HCT116 (cell line): Measurements from ENCODE around the gene ZNF470. TPM values are rescaled to one million over a fixed set of nuclear protein-coding genes. Genes with fewer than 3 reads are reported as not detected.

Source experiments
- ATAC-seq: fragments of 200-7000 bp; cut with Tn5 transposase; 2 replicates; pipeline ENCODE4 v1.9.1; 2020; ENCODE audit warnings: mild to moderate bottlenecking, moderate library complexity
- BruUV-seq: library from RNA; stranded (reverse); fragments of 400-500 nt; replicated peaks from 2 replicates; lab custom pipeline; 2021; lab: Mats Ljungman, UMichigan
- CTCF ChIA-PET: fragments of 300-600 bp; sonication (Branson Sonifier 250); formaldehyde crosslinking; loops from one replicate; lab custom pipeline; 2021; ENCODE audit warnings: antibody characterized with exemption; lab: Charles Lee
- POLR2A ChIA-PET: fragments of 300-600, 350-600 bp; sonication (Branson Sonifier 250); formaldehyde crosslinking; loops from one replicate; lab custom pipeline; 2021; ENCODE audit warnings: antibody characterized with exemption; lab: Charles Lee
- RAD21 ChIA-PET, 2 experiments: fragments of 300-600 bp; sonication (Branson Sonifier 250); formaldehyde crosslinking; loops; one replicate each; lab custom pipeline; 2023; ENCODE audit warnings: low total read pairs in 2 of 2; ENCODE audit not compliant: uncharacterized antibody in 2 of 2, unreplicated experiment in 2 of 2, low non-redundant PET in 1 of 2; lab: Charles Lee
- DNase-seq: peaks from one replicate; pipeline ENCODE4 v3.0.0-alpha.2; 2010; ENCODE audit warnings: low read depth, low spot score
- H2AFZ ChIP-seq: fragments of 200-600 bp; shearing (Covaris generic), sonication (generic); 2 replicates; pipeline ENCODE4 v1.6.1; 2017; ENCODE audit warnings: low read depth, mixed run types, mixed read lengths, antibody characterized with exemption, low read length; ENCODE audit not compliant: poor library complexity, severe bottlenecking
- H3K27ac ChIP-seq: 2 replicates; pipeline ENCODE4 v1.5.1; 2012; ENCODE audit warnings: low read depth, low read length
- H3K27me3 ChIP-seq: fragments of 200-600 bp; sonication (generic); 2 replicates; pipeline ENCODE4 v1.6.1; 2016; ENCODE audit warnings: mixed run types, low read length, mixed read lengths; ENCODE audit not compliant: insufficient read depth
- H3K36me3 ChIP-seq, 2 experiments: fragments of 200-500 bp in 1 of 2; fragments of 200-600 bp in 1 of 2; sonication (Bioruptor generic) in 1 of 2; sonication (generic) in 1 of 2; 2 replicates each; pipeline versions ENCODE4 v1.5.1 to v1.6.1; 2014 to 2016; ENCODE audit warnings: low read length in 2 of 2, inconsistent platforms in 1 of 2, mixed read lengths in 1 of 2, mixed run types in 1 of 2; ENCODE audit not compliant: insufficient read depth in 2 of 2, control insufficient read depth in 1 of 2
- H3K4me1 ChIP-seq, 2 experiments: fragments of 200-600 bp in 1 of 2; sonication (generic) in 1 of 2; 2 replicates each; pipeline versions ENCODE4 v1.5.1 to v1.6.1; 2012 to 2017; ENCODE audit warnings: low read length in 2 of 2, inconsistent platforms in 1 of 2, mild to moderate bottlenecking in 1 of 2, mixed read lengths in 1 of 2, mixed run types in 1 of 2, moderate library complexity in 1 of 2; ENCODE audit not compliant: insufficient read depth in 2 of 2, control insufficient read depth in 1 of 2
- H3K4me2 ChIP-seq: fragments of 200-600 bp; sonication (generic); 2 replicates; pipeline ENCODE4 v1.6.1; 2017; ENCODE audit warnings: mixed run types, low read length, mixed read lengths
- H3K4me3 ChIP-seq, 2 experiments: fragments of 200-600 bp in 1 of 2; sonication (generic) in 1 of 2; replicated peaks in 1 of 2; 2 replicates each; pipeline ENCODE4 v1.5.1; 2011 to 2016; ENCODE audit warnings: low read length in 2 of 2, control low read depth in 1 of 2, low read depth in 1 of 2, mild to moderate bottlenecking in 1 of 2, mixed read lengths in 1 of 2, mixed run types in 1 of 2
- H3K79me2 ChIP-seq: fragments of 200-600 bp; sonication (generic); 2 replicates; pipeline ENCODE4 v1.6.1; 2017; ENCODE audit warnings: mild to moderate bottlenecking, mixed run types, low read length, moderate library complexity, mixed read lengths; ENCODE audit not compliant: insufficient read depth
- H3K9ac ChIP-seq: fragments of 200-600 bp; sonication (generic); 2 replicates; pipeline ENCODE4 v1.6.1; 2016; ENCODE audit warnings: low read length, mixed read lengths
- H3K9me2 ChIP-seq: fragments of 200-600 bp; sonication (generic), shearing (Covaris generic); 2 replicates; pipeline ENCODE4 v1.6.1; 2017; ENCODE audit warnings: mixed run types, mild to moderate bottlenecking, moderate library complexity; ENCODE audit not compliant: insufficient read depth
- H3K9me3 ChIP-seq, 2 experiments: fragments of 200-500 bp in 1 of 2; fragments of 200-600 bp in 1 of 2; sonication (Bioruptor generic) in 1 of 2; sonication (generic) in 1 of 2; 2 replicates each; pipeline ENCODE4 v1.6.1; 2014 to 2017; ENCODE audit warnings: low read length in 2 of 2, mixed read lengths in 2 of 2, inconsistent platforms in 1 of 2, low read depth in 1 of 2, mild to moderate bottlenecking in 1 of 2, mixed run types in 1 of 2, moderate library complexity in 1 of 2; ENCODE audit not compliant: control insufficient read depth in 1 of 2, insufficient read depth in 1 of 2
- H4K20me1 ChIP-seq: fragments of 200-600 bp; sonication (generic), shearing (Covaris generic); 2 replicates; pipeline ENCODE4 v1.6.1; 2017; ENCODE audit warnings: mixed run types, mild to moderate bottlenecking, moderate library complexity; ENCODE audit not compliant: insufficient read depth
- CBX3 ChIP-seq: IDR thresholded peaks from 2 replicates; pipeline ENCODE4 v1.6.1; 2012; ENCODE audit warnings: low read depth
- CEBPB ChIP-seq: IDR thresholded peaks from 2 replicates; pipeline ENCODE4 v1.6.1; 2012; ENCODE audit warnings: low read depth
- EGR1 ChIP-seq: IDR thresholded peaks from 2 replicates; pipeline ENCODE4 v1.6.1; 2012; ENCODE audit warnings: low read depth
- EZH2 ChIP-seq: fragments of 200-600 bp; sonication (generic); IDR thresholded peaks from 2 replicates; pipeline ENCODE4 v1.6.1; 2017; ENCODE audit warnings: antibody characterized with exemption, mixed run types
- EZH2phosphoT487 ChIP-seq: fragments of 200-600 bp; IDR thresholded peaks from 2 replicates; pipeline ENCODE4 v1.6.1; 2018; ENCODE audit warnings: antibody characterized with exemption, borderline replicate concordance
- JUND ChIP-seq: IDR thresholded peaks from 2 replicates; pipeline ENCODE4 v1.6.1; 2012
- POLR2A ChIP-seq: IDR thresholded peaks from 2 replicates; pipeline ENCODE4 v1.7.0; 2011; ENCODE audit warnings: borderline replicate concordance; ENCODE audit not compliant: insufficient read depth, insufficient read length; ENCODE audit errors: extremely low read depth
- POLR2AphosphoS5 ChIP-seq: IDR thresholded peaks from 2 replicates; pipeline ENCODE4 v1.6.1; 2011; ENCODE audit warnings: mild to moderate bottlenecking, low read depth, low read length, moderate library complexity
- RAD21 ChIP-seq: IDR thresholded peaks from 2 replicates; pipeline ENCODE4 v1.6.1; 2012; ENCODE audit warnings: low read depth, mild to moderate bottlenecking
- SIN3A ChIP-seq: IDR thresholded peaks from 2 replicates; pipeline ENCODE4 v1.6.1; 2012; ENCODE audit warnings: low read depth
- SRF ChIP-seq: IDR thresholded peaks from 2 replicates; pipeline ENCODE4 v1.6.1; 2012; ENCODE audit warnings: low read depth
- TCF7L2 ChIP-seq: IDR thresholded peaks from 2 replicates; pipeline ENCODE4 v1.7.0; 2011; ENCODE audit warnings: borderline replicate concordance, inconsistent platforms; ENCODE audit not compliant: insufficient read depth, insufficient read length; ENCODE audit errors: extremely low read depth
- YY1 ChIP-seq: IDR thresholded peaks from 2 replicates; pipeline ENCODE4 v1.6.1; 2011; ENCODE audit warnings: low read length, low read depth, moderate library complexity, mild to moderate bottlenecking; ENCODE audit not compliant: insufficient replicate concordance; ENCODE audit errors: extremely low read depth
- ZFX ChIP-seq: fragments of 450-650 bp; IDR thresholded peaks from 2 replicates; pipeline ENCODE4 v1.6.1; 2017
- intact Hi-C: fragments of 100-400 bp; cut with micrococcal nuclease; formaldehyde crosslinking; loops from 2 replicates; pipeline ENCODE4 v1.10.0; 2022
- total RNA-seq: library from RNA; stranded (reverse); gene quantifications from one replicate; pipeline ENCODE4 v1.2.1, GENCODE V29; 2021; ENCODE audit not compliant: unreplicated experiment
- TF ChIP-seq, protein P1 (sequence below): IDR thresholded peaks from 2 replicates; pipeline ENCODE4 v1.6.1; 2011; ENCODE audit warnings: mild to moderate bottlenecking, low read length, moderate library complexity; ENCODE audit not compliant: insufficient replicate concordance; ENCODE audit errors: extremely low read depth
- TF ChIP-seq, protein P2 (sequence below): IDR thresholded peaks from 2 replicates; pipeline ENCODE4 v1.6.1; 2012
- TF ChIP-seq, protein P3 (sequence below): IDR thresholded peaks from 2 replicates; pipeline ENCODE4 v1.6.1; 2012; ENCODE audit warnings: low read depth
- TF ChIP-seq, protein P4 (sequence below), 3 experiments: fragments of 200-600 bp in 1 of 3; sonication (generic) in 1 of 3; IDR thresholded peaks in 2 of 3; conservative IDR thresholded peaks in 1 of 3; 2 replicates each; pipeline ENCODE4 v1.5.1; 2012 to 2017; ENCODE audit warnings: low read depth in 2 of 3, low read length in 2 of 3, antibody characterized with exemption in 1 of 3, borderline replicate concordance in 1 of 3, control low read depth in 1 of 3, mild to moderate bottlenecking in 1 of 3, mixed read lengths in 1 of 3, mixed run types in 1 of 3, moderate library complexity in 1 of 3; ENCODE audit not compliant: insufficient read depth in 1 of 3

ZNF470 gene
- total RNA-seq, 1 experiment from 2014 or later: not detected

DNA sequence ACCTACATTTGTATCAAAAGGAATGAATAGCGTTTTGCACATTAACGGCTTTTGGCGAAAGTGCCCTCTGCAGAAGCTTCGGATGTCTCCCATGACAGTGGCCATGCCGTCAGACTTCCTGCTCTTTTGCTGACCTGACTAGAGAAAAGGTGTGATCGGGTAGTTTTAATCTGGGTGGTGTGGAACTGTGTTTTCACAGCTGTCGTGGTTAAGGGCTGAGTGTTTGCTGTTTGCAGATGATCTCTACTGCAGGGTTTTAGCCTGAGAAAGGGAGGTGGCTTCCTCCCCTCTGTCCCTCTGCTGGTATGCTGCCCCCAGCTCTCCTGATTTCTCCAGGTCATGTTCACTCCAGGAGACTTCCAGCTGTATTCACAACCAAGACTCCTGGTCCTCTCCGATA lies 50.3 kb downstream of the ZNF470 start:
- Histone ChIP-seq H3K4me1 (no peaks in the 10 kb centered on the region), H3K9me2 (no peaks in the 10 kb centered on the region), H3K36me3 (no peaks in the 10 kb centered on the region), H3K4me2 (no peak overlapping the region), H3K27ac (no peak overlapping the region), H3K79me2 (no peaks in the 10 kb centered on the region), H4K20me1 (no peaks in the 10 kb centered on the region), H3K9me3 (peaks cover 11 to 30% of the 10 kb centered on the region in 2 experiments; a peak in 2 of 4 replicates), H2AFZ (no peak overlapping the region), H3K9ac (no peak overlapping the region), H3K4me3 (no peak overlapping the region), H3K27me3 (no peaks in the 10 kb centered on the region)
- POLR2A ChIA-PET: no interaction called here
- CTCF ChIA-PET: no interaction called here
- no peak for ATAC-seq
- intact Hi-C loops: no loop called here
- TF ChIP-seq CEBPB (no peak), SRF (no peak), POLR2AphosphoS5 (no peak), EZH2 (no peak), CBX3 (no peak), JUND (no peak), SIN3A (no peak), EGR1 (no peak), ZFX (no peak), RAD21 (no peak), EZH2phosphoT487 (no peak), TCF7L2 (no peak), YY1 (no peak), POLR2A (no peak)
- TF ChIP-seq, protein P1, sequence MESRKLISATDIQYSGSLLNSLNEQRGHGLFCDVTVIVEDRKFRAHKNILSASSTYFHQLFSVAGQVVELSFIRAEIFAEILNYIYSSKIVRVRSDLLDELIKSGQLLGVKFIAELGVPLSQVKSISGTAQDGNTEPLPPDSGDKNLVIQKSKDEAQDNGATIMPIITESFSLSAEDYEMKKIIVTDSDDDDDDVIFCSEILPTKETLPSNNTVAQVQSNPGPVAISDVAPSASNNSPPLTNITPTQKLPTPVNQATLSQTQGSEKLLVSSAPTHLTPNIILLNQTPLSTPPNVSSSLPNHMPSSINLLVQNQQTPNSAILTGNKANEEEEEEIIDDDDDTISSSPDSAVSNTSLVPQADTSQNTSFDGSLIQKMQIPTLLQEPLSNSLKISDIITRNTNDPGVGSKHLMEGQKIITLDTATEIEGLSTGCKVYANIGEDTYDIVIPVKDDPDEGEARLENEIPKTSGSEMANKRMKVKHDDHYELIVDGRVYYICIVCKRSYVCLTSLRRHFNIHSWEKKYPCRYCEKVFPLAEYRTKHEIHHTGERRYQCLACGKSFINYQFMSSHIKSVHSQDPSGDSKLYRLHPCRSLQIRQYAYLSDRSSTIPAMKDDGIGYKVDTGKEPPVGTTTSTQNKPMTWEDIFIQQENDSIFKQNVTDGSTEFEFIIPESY: no peak
- TF ChIP-seq, protein P2, sequence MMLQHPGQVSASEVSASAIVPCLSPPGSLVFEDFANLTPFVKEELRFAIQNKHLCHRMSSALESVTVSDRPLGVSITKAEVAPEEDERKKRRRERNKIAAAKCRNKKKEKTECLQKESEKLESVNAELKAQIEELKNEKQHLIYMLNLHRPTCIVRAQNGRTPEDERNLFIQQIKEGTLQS: no peak
- TF ChIP-seq, protein P3, sequence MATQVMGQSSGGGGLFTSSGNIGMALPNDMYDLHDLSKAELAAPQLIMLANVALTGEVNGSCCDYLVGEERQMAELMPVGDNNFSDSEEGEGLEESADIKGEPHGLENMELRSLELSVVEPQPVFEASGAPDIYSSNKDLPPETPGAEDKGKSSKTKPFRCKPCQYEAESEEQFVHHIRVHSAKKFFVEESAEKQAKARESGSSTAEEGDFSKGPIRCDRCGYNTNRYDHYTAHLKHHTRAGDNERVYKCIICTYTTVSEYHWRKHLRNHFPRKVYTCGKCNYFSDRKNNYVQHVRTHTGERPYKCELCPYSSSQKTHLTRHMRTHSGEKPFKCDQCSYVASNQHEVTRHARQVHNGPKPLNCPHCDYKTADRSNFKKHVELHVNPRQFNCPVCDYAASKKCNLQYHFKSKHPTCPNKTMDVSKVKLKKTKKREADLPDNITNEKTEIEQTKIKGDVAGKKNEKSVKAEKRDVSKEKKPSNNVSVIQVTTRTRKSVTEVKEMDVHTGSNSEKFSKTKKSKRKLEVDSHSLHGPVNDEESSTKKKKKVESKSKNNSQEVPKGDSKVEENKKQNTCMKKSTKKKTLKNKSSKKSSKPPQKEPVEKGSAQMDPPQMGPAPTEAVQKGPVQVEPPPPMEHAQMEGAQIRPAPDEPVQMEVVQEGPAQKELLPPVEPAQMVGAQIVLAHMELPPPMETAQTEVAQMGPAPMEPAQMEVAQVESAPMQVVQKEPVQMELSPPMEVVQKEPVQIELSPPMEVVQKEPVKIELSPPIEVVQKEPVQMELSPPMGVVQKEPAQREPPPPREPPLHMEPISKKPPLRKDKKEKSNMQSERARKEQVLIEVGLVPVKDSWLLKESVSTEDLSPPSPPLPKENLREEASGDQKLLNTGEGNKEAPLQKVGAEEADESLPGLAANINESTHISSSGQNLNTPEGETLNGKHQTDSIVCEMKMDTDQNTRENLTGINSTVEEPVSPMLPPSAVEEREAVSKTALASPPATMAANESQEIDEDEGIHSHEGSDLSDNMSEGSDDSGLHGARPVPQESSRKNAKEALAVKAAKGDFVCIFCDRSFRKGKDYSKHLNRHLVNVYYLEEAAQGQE: no peak
- TF ChIP-seq, protein P4, sequence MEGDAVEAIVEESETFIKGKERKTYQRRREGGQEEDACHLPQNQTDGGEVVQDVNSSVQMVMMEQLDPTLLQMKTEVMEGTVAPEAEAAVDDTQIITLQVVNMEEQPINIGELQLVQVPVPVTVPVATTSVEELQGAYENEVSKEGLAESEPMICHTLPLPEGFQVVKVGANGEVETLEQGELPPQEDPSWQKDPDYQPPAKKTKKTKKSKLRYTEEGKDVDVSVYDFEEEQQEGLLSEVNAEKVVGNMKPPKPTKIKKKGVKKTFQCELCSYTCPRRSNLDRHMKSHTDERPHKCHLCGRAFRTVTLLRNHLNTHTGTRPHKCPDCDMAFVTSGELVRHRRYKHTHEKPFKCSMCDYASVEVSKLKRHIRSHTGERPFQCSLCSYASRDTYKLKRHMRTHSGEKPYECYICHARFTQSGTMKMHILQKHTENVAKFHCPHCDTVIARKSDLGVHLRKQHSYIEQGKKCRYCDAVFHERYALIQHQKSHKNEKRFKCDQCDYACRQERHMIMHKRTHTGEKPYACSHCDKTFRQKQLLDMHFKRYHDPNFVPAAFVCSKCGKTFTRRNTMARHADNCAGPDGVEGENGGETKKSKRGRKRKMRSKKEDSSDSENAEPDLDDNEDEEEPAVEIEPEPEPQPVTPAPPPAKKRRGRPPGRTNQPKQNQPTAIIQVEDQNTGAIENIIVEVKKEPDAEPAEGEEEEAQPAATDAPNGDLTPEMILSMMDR (IDR thresholded peaks at IDR 0.05 in 2 of 3, conservative IDR thresholded peaks at IDR 0.05 in 1 of 3; ENCODE audit: borderline replicate concordance in 1 of 3, insufficient read depth in 1 of 3, low read depth in 2 of 3, low read length in 2 of 3): no peak
- RAD21 ChIA-PET: no interaction called here
- no TSS peak for BruUV-seq
- no peak for DNase-seq
